Liver (tissue), 3 donors: ENCODE measurements around the gene AFTPH.

Experiments
- EGR1 ChIP-seq, 2 donors: IDR thresholded peaks; 2 replicates each; pipeline ENCODE4 v1.6.1; 2016 to 2018; ENCODE audit warnings: antibody characterized with exemption in 2 of 2, low read depth in 2 of 2
- GABPA ChIP-seq, 2 donors: IDR thresholded peaks in 1 of 2; conservative IDR thresholded peaks in 1 of 2; 2 replicates each; pipeline ENCODE4 v1.6.1; 2016; ENCODE audit warnings: antibody characterized with exemption in 2 of 2, mild to moderate bottlenecking in 1 of 2, moderate library complexity in 1 of 2
- HNF4A ChIP-seq, 2 donors: conservative IDR thresholded peaks; 2 replicates each; pipeline ENCODE4 v1.6.1; 2016; ENCODE audit warnings: antibody characterized with exemption in 2 of 2, mild to moderate bottlenecking in 2 of 2
- HNF4G ChIP-seq: IDR thresholded peaks from 2 replicates; pipeline ENCODE4 v1.6.1; 2016; ENCODE audit warnings: antibody characterized with exemption
- JUND ChIP-seq, 2 donors: IDR thresholded peaks; 2 replicates each; pipeline ENCODE4 v1.6.1; 2016; ENCODE audit warnings: antibody characterized with exemption in 2 of 2
- RXRA ChIP-seq, 2 donors: IDR thresholded peaks; 2 replicates each; pipeline ENCODE4 v1.6.1; 2017 to 2018; ENCODE audit warnings: antibody characterized with exemption in 2 of 2, mild to moderate bottlenecking in 1 of 2
- SP1 ChIP-seq: IDR thresholded peaks from 2 replicates; pipeline ENCODE4 v1.6.1; 2018; ENCODE audit warnings: antibody characterized with exemption, mild to moderate bottlenecking
- TAF1 ChIP-seq: conservative IDR thresholded peaks from 2 replicates; pipeline ENCODE4 v1.6.1; 2016; ENCODE audit warnings: antibody characterized with exemption, mild to moderate bottlenecking
- YY1 ChIP-seq: IDR thresholded peaks from 2 replicates; pipeline ENCODE4 v1.6.1; 2016; ENCODE audit warnings: antibody characterized with exemption, mild to moderate bottlenecking
- TF ChIP-seq, protein P1 (sequence below): fragments of 150-350 bp; IDR thresholded peaks from 2 replicates; pipeline ENCODE4 v1.5.1; 2017; ENCODE audit warnings: improper control_type of control experiment, low read depth, low read length; ENCODE audit not compliant: missing input control
- TF ChIP-seq, protein P2 (sequence below): IDR thresholded peaks from 2 replicates; pipeline ENCODE4 v1.6.1; 2016; ENCODE audit warnings: antibody characterized with exemption
- TF ChIP-seq, protein P3 (sequence below): IDR thresholded peaks from 2 replicates; pipeline ENCODE4 v1.6.1; 2016; ENCODE audit warnings: antibody characterized with exemption
- TF ChIP-seq, protein P4 (sequence below): IDR thresholded peaks from 2 replicates; pipeline ENCODE4 v1.6.1; 2016; ENCODE audit warnings: antibody characterized with exemption, mild to moderate bottlenecking
- TF ChIP-seq, protein P5 (sequence below): IDR thresholded peaks from 2 replicates; pipeline ENCODE4 v1.6.1; 2016; ENCODE audit warnings: antibody characterized with exemption
- donor health status: healthy.
- donor health status: healthy.

DNA sequence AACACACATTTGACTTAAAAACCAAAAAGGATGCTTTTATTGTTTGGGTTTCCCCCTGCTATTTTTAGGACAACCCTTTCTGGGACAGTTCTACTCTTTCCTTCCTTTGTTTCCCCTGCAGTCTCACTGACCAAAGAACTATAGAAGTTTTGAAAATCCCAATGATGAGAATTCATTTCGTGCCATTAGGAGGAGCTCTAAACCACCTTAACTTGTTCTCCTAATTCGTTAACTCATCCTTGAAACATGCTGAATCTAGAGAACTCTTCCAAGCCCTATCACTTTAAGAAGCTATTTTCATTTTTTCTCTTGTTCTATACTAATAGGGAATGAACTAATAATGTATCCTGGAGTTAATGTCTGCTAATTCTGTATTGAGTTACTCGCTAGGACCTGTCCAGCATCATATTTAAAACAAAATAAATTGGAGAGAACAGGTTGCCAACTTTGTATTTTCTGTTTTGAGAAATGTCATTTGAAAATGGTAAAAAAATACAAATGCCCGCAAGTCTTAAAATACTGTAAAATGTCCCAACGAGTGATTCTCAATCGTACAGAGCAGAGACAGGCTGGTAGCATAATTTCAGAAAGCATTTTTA is 62.9 kb downstream of the AFTPH start:
- TF ChIP-seq YY1 (no peak), SP1 (no peak), EGR1 (IDR thresholded peaks at IDR 0.05; ENCODE audit: low read depth in 2 of 2) (no peak), HNF4A (conservative IDR thresholded peaks at IDR 0.05) (no peak), TAF1 (no peak), GABPA (IDR thresholded peaks at IDR 0.05 in 1 of 2, conservative IDR thresholded peaks at IDR 0.05 in 1 of 2) (no peak), JUND (IDR thresholded peaks at IDR 0.05) (no peak), HNF4G (no peak), RXRA (IDR thresholded peaks at IDR 0.05) (no peak)
- TF ChIP-seq, protein P1, sequence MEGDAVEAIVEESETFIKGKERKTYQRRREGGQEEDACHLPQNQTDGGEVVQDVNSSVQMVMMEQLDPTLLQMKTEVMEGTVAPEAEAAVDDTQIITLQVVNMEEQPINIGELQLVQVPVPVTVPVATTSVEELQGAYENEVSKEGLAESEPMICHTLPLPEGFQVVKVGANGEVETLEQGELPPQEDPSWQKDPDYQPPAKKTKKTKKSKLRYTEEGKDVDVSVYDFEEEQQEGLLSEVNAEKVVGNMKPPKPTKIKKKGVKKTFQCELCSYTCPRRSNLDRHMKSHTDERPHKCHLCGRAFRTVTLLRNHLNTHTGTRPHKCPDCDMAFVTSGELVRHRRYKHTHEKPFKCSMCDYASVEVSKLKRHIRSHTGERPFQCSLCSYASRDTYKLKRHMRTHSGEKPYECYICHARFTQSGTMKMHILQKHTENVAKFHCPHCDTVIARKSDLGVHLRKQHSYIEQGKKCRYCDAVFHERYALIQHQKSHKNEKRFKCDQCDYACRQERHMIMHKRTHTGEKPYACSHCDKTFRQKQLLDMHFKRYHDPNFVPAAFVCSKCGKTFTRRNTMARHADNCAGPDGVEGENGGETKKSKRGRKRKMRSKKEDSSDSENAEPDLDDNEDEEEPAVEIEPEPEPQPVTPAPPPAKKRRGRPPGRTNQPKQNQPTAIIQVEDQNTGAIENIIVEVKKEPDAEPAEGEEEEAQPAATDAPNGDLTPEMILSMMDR = peak; percentile 62
- TF ChIP-seq, protein P2, sequence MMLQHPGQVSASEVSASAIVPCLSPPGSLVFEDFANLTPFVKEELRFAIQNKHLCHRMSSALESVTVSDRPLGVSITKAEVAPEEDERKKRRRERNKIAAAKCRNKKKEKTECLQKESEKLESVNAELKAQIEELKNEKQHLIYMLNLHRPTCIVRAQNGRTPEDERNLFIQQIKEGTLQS = no peak
- TF ChIP-seq, protein P3, sequence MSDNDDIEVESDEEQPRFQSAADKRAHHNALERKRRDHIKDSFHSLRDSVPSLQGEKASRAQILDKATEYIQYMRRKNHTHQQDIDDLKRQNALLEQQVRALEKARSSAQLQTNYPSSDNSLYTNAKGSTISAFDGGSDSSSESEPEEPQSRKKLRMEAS = no peak
- TF ChIP-seq, protein P4, sequence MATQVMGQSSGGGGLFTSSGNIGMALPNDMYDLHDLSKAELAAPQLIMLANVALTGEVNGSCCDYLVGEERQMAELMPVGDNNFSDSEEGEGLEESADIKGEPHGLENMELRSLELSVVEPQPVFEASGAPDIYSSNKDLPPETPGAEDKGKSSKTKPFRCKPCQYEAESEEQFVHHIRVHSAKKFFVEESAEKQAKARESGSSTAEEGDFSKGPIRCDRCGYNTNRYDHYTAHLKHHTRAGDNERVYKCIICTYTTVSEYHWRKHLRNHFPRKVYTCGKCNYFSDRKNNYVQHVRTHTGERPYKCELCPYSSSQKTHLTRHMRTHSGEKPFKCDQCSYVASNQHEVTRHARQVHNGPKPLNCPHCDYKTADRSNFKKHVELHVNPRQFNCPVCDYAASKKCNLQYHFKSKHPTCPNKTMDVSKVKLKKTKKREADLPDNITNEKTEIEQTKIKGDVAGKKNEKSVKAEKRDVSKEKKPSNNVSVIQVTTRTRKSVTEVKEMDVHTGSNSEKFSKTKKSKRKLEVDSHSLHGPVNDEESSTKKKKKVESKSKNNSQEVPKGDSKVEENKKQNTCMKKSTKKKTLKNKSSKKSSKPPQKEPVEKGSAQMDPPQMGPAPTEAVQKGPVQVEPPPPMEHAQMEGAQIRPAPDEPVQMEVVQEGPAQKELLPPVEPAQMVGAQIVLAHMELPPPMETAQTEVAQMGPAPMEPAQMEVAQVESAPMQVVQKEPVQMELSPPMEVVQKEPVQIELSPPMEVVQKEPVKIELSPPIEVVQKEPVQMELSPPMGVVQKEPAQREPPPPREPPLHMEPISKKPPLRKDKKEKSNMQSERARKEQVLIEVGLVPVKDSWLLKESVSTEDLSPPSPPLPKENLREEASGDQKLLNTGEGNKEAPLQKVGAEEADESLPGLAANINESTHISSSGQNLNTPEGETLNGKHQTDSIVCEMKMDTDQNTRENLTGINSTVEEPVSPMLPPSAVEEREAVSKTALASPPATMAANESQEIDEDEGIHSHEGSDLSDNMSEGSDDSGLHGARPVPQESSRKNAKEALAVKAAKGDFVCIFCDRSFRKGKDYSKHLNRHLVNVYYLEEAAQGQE = no peak
- TF ChIP-seq, protein P5, sequence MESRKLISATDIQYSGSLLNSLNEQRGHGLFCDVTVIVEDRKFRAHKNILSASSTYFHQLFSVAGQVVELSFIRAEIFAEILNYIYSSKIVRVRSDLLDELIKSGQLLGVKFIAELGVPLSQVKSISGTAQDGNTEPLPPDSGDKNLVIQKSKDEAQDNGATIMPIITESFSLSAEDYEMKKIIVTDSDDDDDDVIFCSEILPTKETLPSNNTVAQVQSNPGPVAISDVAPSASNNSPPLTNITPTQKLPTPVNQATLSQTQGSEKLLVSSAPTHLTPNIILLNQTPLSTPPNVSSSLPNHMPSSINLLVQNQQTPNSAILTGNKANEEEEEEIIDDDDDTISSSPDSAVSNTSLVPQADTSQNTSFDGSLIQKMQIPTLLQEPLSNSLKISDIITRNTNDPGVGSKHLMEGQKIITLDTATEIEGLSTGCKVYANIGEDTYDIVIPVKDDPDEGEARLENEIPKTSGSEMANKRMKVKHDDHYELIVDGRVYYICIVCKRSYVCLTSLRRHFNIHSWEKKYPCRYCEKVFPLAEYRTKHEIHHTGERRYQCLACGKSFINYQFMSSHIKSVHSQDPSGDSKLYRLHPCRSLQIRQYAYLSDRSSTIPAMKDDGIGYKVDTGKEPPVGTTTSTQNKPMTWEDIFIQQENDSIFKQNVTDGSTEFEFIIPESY = no peak
